GOT3 (cell line): ENCODE results near the gene PDE10A.

Source experiments
- DNase-seq: peaks from one replicate; lab custom pipeline; 2025; ENCODE audit warnings: mixed read lengths; lab: John Stamatoyannopoulos, UW

The PDE10A gene

GRCh38 chr6:165662749-165663376, at the start of gene PDE10A:
Gene PDE10A (minus strand): TSS chr6:165663241. CDS start chr6:165662811, 430 bp downstream.
- no peak for DNase-seq

DNA sequence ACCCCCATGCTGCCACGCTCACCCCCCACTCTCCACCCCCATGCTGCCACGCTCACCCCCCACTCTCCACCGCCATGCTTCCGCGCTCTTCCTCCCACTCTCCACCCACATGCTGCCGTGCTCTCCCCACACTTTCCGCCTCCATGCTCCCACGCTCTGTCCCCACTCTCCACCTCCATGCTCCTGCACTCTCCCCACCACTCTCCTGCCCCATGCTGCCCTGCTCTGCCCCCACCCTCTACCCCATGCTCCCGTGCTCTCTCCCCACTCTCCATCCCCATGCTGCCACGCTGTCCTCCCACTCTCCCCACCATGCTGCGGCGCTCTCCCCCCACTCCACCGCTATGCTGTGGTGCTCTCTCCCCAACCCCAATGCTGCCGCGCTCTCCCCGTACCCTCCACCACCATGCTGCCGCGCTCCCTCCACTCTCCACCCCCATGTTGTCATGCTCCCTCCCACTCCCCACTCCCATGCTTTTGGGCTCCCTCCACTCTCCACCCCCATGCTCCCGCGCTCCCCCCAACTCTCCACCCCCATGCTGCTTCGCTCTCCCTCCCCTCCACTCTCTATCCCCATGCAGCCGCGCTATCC, 46.0 kb upstream of the PDE10A start:
- no peak for DNase-seq

GRCh38 chr6:165707067-165707853, 44.2 kb upstream of the PDE10A start:
- DNase-seq, result no peak

- no peak for DNase-seq
These were observed 42.9 kb upstream of the PDE10A start for GRCh38 chr6:165705941-165706340.

- no peak for DNase-seq
These were observed 41.2 kb upstream of the PDE10A start for GRCh38 chr6:165704045-165704748.

GRCh38 chr6:165702669-165703068, 39.6 kb upstream of the PDE10A start:
- no peak for DNase-seq

GRCh38 chr6:165701564-165702354, 38.7 kb upstream of the PDE10A start:
- no peak for DNase-seq

DNA sequence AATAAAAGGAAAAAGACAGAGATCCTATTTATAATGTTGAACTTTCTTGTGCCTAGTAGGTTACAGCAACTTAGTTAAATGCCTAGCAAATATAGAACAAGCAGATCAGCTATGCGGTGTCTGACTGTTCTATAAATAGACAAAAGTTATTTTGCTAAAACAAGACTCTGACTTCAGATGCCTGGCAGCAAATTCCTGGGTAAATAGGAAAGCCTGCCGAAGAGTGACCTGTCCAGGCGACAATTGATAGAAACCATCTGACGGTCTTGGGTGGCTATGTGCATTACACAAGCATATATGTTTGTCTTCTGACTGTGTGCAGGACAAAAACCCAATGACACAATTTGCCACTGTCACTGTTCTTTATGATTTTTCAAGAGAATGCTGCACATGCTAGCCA, 38.0 kb upstream of the PDE10A start:
- DNase-seq, result no peak

DNA sequence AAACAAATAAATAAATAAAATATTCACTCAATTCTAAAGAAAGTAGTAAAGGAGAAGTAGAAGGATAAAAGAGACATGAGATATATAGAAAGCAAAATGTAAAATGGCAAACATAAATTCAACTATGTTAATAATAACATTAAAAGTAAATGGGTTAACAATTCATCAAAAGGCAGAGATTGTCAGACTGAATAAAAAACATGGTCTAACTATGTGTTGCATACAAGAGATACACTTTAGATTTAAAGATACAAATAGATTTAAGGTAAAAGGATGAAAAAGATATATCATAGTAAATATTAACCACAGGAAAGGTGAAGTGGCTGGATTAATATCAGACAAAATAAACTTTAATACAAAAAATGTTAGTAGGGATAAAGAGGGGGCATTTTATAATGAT, 35.8 kb upstream of the PDE10A start:
- DNase-seq, result no peak

- no peak for DNase-seq
These were observed 34.1 kb upstream of the PDE10A start for GRCh38 chr6:165697171-165697570.

DNA sequence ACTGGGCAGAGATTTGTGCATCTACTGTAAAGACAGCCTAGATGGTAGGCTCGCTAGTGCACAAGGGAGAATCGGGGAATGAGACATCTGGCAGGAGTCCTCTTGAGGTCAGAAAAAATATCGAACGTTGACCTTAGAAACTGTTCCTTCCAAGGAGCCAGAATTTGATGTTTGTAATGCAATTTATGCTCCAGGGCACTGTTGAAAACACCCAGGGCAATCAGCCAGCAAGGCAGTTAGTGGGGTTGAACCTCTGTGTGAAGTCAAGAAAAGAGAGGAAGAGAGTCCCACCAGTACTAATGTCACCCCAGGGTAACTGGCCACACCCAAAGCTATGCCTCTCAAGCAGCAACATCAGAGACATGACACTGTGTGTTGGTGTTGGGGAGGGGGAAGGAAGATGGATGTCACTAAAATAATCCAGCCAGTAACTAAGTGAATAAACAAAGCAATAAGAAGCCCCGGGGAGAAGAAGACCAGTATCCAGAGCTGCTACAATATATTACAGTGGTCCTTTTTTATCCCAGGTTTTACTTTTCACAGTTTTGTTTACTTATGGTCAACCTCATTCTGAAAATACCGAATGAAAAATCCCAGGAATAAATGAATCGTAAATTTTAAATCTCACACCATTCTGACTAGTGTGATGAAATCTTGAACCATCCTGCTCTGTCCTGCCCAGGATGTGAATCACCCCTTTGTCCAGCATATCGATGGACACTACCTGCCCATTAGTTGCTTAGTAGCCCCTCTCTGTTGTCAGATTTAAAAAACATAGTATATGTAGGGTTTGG, 32.9 kb upstream of the PDE10A start:
- no peak for DNase-seq

DNA sequence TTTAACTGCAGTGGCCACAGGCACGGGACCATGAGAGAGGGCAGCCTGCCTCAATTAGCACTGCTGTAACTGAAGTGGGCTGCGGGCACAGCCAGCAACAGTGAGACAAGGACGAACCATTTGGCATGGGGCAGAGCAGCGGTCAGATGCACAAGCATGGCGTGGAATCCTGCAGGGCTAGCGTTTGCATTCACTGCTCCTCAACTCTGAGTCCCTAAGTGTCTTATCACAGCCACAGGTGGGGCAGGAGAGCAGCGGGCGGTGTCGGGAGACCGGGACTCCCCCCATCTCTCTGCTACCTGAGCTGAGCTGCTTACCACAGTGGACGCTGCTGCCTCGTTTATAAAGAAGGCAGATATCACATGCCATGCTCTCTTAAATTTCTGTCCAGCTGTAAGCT, 31.3 kb upstream of the PDE10A start:
- DNase-seq, result no peak

DNA sequence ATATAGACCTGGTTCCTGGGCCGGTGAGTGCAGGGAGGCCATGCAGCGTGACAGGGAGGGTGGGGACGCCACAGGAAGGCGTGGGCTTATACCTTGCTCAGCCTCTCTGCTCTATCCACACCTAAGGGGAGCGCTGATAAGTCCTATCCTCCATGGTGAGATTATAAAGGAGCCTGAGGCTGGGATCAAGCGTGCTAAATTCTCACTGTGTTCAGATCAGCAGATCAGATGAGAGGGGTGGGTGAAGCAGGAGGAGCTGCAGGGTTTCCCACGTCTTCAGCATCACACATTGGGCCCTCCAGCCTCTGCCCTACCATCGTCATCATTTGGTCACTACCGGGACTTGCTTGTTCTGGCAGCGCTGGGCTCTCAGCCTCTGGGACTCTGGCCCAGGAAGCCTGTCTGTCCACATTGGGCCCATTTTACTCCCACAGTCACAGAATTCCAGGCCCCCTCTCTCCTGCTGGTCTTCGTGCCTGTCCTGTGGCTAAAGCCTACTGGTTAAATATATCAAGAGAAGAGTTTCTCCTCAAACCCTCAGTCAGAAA, 29.1 kb upstream of the PDE10A start:
- DNase-seq, result no peak

DNA sequence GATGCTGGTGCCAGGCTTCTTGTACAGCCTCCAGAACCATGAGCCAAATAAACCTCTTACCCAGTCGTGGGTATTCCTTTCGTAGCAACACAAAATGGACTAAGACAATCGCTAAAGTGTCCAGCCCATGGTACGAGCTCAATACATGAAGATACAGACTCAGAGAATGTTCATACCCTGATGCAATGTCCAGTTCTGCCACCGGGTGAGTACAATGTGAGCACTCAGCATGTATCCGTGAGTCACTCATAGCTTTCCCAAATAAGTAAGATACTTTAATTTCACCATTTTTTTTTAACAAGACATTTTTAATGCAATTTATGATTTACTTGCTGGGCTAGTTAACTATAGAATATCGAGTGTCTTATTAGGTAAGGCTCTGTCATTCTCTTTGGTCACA, 26.7 kb upstream of the PDE10A start:
- no peak for DNase-seq

DNA sequence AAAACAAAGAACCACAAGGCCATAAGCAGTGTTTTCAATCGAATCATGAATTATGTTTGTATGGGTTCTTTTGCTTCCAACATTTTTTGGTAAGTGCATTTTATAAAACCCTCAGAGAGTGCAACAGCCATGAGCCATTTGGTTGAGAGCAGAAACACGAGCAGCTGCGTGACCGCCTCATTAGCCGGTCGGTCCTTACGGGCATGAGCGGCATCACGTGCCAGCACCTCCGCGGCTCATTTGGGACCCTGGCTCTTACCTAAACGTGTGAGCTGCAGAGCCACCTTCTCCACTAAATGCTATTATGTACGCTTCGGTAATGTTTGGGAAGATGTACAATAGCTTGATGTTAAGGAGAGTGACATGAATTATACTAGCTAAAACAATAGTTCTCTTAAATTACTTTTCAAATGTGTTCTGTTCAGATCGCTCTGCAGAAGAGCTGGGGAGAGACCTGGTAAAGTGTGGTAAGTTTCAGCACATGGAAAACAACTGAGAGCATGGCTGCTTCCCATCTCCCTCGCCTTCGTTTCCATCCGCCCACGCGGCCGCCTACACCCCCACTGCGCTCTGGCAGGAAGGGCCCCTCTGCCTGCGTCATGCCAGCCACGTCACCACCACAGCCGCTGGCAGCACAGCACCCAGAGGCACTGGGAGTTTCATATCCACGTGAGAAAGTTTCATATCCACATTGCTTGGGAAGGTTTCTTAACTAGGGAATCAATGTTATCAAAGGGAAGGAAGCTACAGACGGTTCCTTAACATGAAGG, 23.7 kb upstream of the PDE10A start:
- no peak for DNase-seq

DNA sequence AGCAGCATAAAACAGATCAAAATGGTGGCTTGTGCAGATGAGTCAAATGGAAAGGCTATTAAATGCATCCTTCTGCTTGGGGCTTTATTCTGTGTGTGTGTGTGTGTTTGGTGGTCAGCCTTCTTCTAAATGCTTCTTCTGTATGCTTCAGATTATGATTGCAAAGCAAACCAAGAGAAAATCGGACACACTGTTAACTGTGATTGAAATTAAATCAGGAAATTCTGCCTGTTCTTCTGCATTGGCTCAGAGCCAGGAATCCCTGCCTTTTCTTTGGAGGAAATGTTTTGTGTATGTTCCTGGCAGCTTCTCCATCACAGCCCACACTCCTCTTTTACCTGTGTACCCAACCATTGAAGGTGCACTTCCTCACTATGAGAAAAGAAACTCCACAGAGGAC, 22.3 kb upstream of the PDE10A start:
- no peak for DNase-seq

DNA sequence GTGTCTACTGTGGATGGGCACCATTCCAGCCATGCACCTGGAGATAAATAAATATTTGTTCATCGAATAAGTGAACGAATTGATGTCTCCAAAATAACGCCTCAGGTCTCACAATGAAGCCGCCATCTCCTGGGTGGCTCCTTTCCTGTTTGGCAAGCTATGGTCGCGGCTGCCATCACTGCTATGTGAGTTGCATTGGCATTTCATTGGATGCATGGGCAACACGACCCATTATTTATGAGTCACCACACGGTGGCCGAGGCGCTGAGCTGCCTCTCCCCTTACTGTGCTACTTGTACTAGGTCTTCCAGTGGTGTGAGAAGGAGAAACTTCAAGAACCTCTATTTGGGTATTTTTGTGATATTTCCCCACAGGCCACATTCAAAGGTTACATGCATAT, 21.3 kb upstream of the PDE10A start:
- DNase-seq, result no peak

GRCh38 chr6:165680975-165681374, 17.9 kb upstream of the PDE10A start:
- no peak for DNase-seq

- no peak for DNase-seq
These were observed 16.3 kb upstream of the PDE10A start for GRCh38 chr6:165679326-165679725.

GRCh38 chr6:165678904-165679303, 15.9 kb upstream of the PDE10A start:
- no peak for DNase-seq
